Anterior cingulate cortex (tissue), 58 donors: ENCODE measurements around the gene CAMKK2.
A peak's percentile ranks its signal among the peaks of the same experiment; 100 is the strongest.
"Not testable (repeated sequence)": the region's sequence is repeated elsewhere in the genome, so short reads cannot be mapped to it uniquely, and the experiment has no call there.

Experiments
- DNase-seq, 58 donors: peaks; one replicate each; lab custom pipeline; 2025; lab: John Stamatoyannopoulos, UW

Gene CAMKK2

DNA sequence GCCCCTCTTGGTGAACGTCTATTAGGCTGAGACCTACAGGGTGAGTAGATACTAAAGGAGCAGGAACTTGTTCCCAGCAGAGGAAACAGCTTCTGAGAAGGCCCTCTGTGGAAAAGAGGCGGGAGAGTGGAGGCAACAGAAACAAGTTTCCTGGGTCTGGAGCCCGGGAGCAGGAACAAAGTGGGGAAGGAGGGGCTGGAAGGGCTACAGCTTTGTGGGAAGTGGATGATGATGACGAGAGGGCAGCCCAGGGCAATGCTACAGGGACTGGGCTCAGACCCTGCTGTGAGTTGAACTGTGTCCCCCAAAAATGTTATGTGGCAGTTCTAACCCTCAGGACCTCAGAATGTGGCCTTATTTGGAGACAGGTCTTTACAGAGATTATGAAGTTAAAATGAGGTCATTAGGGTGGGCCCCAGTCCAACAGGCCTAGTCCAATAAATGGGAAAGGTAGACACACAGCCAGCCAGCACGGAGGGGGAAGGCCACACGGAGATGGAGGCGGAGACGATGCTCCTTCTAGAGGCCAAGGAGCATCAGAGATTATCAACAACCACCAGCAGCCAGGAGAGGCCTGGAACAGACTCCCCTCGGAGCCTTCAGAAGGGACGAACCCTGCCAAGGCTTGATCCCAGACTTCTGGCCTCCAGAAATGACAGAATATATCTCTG, 14.3 kb downstream of the CAMKK2 start:
- no peak for DNase-seq

DNA sequence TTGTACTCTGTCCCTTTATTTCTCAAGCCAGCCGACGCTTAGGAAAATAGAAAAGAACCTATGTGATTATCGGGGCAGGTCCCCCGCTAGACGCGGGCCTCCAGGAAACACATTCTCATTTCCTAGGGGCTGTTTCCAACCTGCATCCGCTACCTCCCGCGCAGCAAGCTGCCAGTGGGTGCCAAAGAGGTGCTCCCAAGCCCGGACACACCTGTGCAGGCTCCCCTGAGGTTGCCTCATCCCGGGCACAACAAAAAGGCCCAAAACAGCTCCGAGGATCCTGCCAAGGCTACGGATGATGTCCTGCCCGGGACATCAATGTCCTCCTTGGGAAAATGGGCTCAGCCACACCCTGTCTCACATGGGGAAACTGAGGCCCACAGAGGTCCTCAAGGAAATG, 15.4 kb downstream of the CAMKK2 start:
- DNase-seq, result not testable (repeated sequence)

DNA sequence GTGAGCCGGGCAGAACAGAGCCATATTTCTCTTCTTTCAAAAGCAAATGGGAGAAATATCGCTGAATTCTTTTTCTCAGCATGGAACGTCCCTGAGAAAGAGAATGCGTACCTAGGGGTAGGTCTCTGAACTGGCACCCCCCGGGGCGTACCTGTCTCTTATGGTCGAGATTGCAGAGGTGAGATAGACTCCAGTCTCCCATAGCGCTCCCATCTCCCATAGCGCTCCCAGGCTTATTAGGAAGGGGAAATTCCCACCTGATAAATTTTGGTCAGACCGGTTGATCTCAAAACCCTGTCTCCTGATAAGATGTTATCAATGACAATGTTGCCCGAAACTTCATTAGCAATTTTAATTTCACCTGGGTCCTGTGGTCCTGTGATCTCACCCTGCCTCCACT, 16.0 kb downstream of the CAMKK2 start:
- not testable (repeated sequence) for DNase-seq

DNA sequence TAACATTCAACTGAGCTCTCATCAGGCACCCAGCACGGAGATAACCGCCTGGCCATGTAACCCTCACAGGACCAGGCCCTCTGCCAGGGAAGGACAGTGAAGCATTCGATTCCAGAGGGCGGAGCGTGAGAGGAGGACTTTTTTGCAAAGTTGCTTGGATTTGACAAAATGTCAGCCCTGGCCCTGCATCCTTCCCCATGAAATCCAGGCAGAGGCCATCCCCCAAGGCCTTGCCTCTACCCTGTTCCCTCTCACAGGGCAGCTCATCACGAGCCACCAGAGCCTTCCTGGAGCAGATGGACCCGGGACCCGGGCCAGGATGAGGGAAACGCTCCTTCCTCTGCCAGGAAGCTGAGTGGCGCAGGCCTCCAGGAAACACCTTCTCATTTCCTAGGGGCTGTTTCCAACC, 17.0 kb downstream of the CAMKK2 start:
- peak in 27 of 58 donors; percentile 7 to 73 (median 35) for DNase-seq

DNA sequence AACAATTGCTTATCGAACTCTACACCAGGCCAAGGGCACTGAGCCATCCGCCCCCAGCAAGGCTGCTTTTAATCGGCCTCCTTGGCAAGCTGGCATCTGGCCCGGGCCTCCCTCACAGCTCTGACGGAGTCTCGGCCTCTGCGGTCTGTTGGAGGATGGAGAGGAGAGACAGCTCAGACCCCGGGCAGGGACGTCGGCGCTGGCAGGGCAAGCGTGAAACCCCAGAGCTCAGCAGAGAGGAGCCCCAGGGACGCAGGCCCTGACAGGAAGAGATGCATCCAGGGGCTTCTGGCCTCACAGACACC, 17.5 kb downstream of the CAMKK2 start:
- peak in 9 of 58 donors; percentile 5 to 53 (median 15) for DNase-seq

DNA sequence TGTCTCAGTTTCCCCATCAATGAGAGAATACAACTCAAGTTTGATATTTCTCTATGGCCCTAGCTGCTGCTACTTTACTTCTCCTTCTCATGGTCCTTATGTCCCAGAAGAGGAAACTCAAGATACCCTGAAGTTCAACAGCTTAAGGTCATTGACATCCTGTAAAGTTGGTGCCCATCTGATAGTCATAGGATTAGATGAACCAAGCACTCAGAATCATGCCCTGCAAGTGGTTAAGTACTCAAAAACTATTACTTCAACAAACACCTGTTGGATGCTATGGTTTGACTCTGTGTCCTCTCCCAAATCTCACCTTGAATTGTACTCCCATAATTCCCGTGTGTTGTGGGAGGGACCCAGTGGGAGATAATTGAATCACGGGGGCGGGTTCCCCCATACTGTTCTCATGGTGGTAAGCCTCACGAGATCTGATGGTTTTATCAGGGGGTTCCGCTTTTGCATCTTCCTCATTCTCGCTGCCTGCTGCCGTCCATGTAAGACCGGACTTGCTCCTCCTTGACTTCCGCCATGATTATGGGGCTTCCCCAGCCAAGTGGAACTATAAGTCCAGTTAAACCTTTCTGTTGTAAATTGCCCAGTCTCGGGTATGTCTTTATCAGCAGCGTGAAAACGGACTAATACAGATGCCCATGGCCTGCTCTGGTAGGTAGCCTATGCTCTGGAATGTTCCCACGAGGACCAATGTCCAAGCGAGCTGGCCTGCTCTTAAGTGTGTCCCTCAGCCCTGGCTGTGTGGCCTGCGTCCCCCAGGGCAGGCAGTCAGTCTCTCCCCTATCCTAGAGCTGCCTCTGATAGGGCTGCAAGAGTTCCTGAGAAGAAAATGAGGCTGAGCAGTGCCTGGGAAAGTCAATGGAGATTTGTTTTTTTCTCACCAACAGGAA, 18.1 kb downstream of the CAMKK2 start:
- no peak for DNase-seq

DNA sequence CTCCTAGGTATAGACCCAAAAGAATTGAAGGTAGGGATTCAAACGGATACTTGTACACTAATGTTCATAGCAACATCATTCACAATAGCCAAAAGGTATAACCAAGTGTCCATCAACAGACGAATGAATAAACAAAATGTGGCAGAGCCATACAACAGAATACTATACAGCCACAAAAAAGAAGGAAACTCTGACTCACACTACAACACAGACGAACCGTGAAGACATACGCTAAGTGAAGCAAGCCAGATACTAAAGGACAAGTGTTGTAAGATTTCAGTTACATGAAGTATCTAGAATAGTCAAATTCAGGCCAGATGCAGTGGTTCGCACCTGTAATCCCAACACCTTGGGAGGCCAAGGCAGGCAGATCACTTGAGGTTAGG, 19.1 kb downstream of the CAMKK2 start:
- DNase-seq, result no peak

DNA sequence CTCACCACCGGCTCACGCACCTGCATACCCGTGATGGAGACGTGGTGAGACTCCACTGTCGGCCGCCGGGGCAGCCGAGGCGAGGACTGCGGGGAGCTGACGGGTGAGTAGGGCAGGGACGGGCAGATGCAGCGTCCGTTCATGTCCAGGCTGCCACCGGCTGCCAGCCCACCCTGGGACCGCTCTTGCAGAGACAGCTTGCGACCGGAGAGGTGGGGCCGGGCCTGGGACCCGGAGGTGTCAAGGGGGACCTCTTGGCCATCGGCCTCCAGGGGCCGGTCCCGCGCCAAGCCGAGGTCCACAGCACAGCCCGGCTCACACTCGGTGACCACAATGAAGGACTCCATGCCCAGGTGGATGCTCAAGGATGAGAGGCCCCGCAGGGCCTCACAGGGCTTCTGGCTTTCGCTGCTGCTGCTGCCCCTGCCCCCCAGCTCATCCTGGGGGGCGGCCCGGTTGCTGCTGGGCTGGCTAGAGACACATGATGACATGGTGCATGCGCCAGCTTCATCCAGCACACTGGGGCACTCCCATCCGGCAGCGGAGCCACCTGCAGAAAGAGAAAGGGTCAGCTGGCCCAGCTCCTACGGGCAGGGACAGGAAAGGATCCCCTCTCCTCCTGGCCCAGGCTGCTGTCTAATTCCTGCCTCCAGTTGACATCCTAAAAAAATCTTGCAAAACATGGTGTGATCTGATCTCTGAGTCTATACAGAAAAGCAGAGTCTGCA, 22.3 kb downstream of the CAMKK2 start:
- DNase-seq, result no peak

DNA sequence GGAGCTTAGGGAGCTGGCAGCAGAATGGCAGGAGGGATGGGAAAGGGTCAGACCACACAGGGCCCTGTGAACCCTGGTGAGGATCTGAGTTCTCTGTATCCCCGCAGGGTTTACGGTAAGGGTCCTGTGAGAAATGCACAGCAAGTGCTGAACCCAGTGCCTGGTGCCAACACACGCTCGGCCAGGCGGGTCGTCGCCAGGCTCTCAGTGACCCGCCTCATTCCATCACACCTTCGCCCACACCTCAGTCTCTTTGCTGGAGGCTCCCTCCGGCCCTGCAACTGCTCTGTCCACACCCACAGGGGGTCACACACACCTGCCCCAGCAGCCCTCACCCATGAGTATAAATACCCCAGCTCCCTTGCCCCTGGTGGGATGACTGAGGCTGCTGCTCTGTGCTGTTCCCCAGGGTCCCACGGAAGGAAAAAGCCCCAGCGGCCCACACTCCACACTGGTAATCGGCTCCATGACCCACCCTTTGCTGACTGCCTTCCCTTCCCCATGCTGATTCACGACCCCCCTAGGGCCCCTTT, 23.1 kb downstream of the CAMKK2 start:
- no peak for DNase-seq

DNA sequence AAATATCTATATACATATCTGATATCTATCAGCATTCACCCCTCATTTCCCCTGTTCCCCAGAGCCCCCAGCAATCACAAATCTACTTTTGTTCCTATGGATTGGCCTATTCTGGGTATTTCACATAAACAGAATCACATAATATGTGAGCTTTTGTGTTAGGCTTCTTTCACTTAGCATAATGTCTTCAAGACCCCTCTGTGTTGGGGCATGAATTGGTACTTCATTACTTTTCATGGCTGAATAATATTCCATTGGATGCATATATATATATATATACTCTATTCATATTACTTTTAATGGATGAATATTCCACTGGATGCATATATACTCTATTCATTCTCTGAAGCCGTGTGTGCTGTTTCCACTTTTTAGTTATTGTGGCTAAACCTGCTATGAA, 28.7 kb downstream of the CAMKK2 start:
- DNase-seq, result no peak

DNA sequence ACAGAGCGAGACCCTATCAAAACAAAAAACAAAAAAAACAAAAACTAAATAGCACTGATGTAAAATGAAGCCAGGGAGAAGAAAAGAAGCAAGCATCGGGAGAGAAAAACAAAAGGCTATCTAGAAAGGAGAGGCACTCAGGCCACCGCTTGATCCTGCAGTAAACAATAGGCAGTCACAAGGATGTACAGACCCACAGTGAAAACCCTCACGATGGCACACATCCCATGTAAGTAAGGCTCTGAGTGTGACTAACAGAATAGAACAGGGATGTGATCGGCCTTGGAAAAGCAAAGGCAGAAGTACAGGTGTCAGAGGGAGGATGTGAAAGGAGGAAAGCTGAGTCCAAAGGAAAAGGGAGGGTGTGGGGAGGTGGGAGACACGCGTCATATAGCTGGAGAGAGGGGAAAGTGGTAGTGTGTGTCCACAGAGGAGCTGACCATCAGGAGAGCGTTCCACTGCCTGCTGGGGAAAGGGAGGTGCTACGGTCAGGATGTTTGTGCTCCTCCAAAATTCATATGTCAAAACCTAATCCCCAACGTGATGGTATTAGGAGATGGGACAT, 31.5 kb downstream of the CAMKK2 start:
- no peak for DNase-seq

DNA sequence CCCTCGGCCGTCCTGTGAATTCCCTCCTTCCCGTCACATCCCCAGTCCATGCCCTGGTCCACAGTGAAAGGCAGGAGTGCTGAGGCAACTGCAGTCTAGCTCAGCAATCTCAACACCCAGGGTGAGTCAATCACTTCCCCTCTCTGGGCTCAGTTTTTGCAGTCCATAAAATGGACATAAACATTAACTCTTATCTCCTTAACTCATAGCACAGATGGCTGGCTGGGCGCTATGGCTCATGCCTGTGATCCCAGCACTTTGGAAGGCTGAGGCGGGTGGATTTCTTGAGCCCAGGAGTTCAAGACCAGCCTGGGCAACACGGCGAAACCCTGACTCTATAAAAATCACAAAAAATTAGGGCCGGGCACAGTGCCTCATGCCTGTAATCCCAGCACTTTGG, 32.4 kb downstream of the CAMKK2 start:
- DNase-seq, result no peak

DNA sequence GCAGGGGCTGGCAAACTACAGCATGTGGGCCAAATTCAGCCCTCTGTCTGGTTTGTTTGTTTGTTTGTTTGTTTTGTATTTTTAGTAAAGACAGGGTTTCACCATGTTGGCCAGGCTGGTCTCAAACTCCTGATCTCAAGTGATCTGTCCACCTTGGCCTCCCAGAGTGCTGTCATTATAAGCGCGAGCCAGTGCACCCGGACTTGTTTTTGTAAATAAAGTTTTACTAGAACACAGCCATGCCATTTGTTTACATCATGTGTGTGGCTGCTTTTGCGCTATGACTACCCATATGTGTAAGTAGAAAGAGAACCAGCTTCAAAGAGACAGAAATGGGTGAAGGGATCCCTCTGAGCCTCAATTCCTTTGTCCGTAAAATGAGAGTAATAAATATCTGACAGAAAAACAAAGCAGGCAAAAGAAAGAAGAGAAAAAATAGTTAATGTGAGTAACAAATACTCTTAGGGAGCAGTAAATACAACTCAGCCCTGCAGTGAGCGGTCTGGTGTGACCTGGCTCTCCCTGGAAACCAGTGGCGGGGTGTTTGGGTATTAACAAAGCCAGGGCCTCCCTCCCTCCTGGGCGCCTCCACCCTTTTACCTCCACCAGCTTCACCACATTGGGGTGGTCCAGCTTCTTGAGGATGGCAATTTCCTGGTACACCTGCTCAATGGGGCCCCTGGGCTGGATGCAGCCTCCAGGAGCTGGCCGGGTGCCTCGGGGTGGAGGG, 33.1 kb downstream of the CAMKK2 start:
- no peak for DNase-seq

DNA sequence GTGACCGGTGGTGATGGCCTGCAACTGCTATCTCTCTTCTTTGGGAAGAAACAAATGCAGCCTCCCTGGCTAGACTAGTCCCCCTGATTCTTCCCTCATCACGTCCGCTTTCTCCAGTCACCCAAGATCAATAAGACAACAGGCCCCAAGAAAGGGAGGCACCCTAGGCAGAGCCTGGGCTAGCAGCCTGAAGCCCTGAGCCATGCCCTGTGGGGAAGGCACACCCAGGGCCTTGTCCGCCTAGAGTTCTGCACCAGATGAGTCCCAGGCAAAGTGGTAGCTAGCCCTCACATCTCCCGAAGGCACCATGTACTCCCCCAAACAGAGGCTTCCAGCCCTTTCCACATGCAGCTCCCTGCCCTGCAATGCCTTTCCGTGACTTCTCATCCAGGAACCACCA, 35.1 kb downstream of the CAMKK2 start:
- no peak for DNase-seq

DNA sequence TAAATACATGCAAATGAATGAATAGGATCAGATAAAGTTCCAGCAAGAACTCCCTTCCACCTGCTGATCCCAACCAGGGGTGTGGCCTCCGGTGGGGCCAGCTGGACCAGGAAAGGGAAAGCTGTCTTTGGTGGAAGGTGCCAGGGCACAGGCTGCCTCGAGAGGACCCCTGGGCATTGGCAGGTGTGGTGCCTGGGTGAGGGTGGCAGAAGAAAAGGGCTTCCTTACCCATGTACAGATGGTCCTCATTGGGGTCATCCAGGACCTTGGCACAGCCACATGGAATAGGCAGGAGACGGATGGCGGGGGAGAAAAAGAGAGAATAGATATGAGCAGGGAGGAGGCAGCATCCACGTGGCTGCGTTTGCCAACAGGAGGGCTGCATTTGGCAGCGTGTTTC, 36.4 kb downstream of the CAMKK2 start:
- no peak for DNase-seq

DNA sequence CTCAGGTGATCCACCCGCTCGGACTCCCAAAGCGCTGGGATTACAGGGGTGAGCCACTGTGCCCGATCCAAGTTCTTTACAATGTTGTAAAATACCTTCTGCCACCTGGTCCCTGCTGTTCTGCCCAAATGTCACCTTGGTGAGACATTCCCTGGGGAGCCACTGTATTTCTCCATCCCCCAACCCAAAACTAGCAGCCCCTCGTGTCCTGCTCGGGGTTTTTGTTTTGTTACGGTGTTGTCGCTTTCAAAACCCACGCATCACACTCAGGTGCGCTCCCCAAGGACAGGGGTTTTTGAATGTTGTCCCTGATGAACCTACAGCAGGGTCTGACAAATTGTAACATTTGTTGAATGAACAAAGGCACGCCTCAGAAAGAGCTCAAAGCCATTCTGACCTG, 37.4 kb downstream of the CAMKK2 start:
- DNase-seq, result no peak

DNA sequence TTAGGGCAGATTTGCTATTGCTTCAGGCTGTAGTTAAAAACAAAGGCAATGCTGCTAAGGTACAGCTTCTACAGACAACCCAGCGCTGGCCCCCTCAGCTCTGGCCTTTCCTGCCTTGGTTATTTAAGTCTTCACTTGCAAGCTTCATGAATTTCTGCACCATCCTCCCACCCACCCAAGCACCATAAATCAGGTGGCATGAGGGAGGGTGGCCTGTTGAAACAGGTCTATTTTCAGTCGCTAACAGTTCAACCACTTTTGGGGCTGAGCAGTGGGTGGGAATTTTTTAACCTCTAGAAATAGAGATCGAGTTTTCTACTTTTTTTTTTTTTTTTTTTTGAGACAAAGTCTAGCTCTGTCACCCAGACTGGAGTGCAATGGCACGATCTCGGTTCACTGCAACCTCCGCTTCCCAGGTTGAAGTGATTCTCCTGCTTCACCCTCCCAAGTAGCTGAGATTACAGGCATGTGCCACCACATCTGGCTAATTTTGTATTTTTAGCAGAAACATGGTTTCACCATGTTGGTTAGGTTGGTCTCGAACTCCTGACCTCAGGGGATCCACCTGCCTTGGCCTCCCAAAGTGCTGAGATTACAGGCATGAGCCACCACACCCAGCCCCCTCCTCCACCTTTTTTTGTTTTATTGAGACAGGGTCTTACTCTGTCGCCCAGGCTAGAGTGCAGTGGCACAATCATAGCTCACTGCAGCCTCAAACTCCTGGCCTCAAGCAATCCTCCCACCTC, 38.6 kb downstream of the CAMKK2 start:
- DNase-seq, result peak in 13 of 58 donors; percentile 11 to 60 (median 21)

DNA sequence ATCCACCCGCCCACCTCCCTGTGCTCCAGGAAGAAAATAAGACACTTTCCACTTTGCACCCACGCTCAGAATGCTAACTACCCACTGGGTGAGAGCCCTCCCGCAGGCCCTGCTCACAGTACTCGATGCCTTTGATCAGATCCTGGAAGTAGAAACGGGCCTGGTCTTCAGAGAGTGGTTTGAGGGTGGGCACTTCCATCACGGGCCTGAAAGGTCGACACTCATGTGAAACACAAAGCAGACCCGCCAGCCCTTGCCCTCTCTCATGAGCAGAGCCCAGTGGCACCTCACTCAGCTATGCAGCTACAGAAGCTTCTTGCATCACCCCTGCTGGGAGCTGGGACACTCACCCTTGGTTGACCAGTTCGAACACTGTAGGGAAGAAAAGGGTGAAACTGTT, 41.1 kb downstream of the CAMKK2 start:
- no peak for DNase-seq

DNA sequence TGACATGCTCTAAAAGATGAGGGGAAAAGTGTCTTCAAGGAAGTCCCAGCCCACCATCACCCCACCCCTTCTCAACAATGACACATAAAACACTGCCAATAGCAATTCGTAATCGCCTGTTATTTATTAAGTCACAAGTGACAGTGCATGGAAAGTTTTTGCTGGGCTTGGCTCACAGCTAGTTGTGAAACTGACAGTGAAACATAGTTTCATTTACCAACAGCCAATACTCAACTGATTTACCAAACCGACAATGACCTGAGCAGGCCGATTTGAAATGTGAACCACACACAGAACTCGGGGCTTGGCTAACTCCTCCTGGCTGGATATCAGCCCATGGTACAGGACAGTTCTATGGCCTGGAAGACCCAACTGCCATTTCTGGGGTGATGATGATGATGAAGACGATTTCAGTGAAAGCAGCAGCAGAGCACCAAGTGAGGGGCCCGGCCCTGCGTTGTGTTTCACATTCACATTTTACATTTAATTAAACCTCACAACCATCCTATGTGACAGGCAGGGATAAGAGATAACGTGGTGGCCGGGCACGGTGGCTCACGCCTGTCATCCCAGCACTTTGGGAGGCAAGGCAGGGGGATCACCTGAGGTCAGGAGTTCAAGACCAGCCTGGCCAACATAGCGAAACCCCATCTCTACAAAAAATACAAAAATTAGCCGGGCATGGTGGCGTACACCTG, 42.7 kb downstream of the CAMKK2 start:
- DNase-seq, result no peak
